Body of pancreas (tissue), 4 donors: ENCODE data around the gene RAPGEF1.

Source experiments
- CTCF ChIP-seq, 7 experiments: fragments of 450-650 bp in 4 of 7; fragments of 200-600 bp in 3 of 7; sonication (generic) in 3 of 7; IDR thresholded peaks; one replicate each; pipeline ENCODE4 v1.5.1; 2016 to 2019; ENCODE audit warnings: antibody characterized with exemption in 7 of 7
- POLR2A ChIP-seq, 3 donors: fragments of 450-650 bp; IDR thresholded peaks; one replicate each; pipeline ENCODE4 v1.6.1; 2016; ENCODE audit warnings: antibody characterized with exemption in 3 of 3, mild to moderate bottlenecking in 2 of 3

- TF ChIP-seq CTCF (IDR thresholded peaks at IDR 0.05) (no peak), POLR2A (IDR thresholded peaks at IDR 0.05) (no peak)
Observed at GRCh38 chr9:131554843-131555351, 185.0 kb downstream of the RAPGEF1 start.
